ENCODE data around the gene ARID1B.

The ARID1B gene

DNA sequence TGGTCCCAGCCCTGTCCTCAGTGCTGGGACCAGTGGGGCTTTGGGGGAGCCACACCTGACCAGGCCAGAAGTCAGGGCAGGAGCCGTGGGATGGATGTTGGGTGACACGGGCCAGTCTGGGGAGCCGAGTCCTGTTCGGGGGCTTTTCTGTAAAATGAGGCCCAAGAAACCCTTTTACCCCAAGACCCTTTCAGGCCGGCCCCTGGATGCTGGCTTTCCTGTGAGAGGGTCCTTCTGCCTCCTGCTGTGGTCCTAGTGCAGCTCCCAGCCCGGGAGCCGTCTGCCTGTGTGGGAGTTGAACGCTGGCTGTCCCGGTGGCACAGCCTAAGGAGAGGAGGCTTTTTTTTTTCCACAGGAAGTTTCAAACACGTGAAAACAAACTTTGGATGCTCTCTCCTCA, 422.9 kb downstream of the ARID1B start:
- TF ChIP-seq FOXP2 (optimal IDR thresholded peaks at IDR 0.05; ENCODE audit: borderline replicate concordance, extremely low read depth, extremely low read length, insufficient read depth): no peak
- TF ChIP-seq SIN3A (IDR thresholded peaks at IDR 0.05; ENCODE audit: borderline replicate concordance, insufficient read depth, low read length): no peak
- TF ChIP-seq, protein P1, sequence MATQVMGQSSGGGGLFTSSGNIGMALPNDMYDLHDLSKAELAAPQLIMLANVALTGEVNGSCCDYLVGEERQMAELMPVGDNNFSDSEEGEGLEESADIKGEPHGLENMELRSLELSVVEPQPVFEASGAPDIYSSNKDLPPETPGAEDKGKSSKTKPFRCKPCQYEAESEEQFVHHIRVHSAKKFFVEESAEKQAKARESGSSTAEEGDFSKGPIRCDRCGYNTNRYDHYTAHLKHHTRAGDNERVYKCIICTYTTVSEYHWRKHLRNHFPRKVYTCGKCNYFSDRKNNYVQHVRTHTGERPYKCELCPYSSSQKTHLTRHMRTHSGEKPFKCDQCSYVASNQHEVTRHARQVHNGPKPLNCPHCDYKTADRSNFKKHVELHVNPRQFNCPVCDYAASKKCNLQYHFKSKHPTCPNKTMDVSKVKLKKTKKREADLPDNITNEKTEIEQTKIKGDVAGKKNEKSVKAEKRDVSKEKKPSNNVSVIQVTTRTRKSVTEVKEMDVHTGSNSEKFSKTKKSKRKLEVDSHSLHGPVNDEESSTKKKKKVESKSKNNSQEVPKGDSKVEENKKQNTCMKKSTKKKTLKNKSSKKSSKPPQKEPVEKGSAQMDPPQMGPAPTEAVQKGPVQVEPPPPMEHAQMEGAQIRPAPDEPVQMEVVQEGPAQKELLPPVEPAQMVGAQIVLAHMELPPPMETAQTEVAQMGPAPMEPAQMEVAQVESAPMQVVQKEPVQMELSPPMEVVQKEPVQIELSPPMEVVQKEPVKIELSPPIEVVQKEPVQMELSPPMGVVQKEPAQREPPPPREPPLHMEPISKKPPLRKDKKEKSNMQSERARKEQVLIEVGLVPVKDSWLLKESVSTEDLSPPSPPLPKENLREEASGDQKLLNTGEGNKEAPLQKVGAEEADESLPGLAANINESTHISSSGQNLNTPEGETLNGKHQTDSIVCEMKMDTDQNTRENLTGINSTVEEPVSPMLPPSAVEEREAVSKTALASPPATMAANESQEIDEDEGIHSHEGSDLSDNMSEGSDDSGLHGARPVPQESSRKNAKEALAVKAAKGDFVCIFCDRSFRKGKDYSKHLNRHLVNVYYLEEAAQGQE (IDR thresholded peaks at IDR 0.05; ENCODE audit: insufficient read depth in 1 of 2, low read depth in 2 of 2, low read length in 2 of 2): no peak
- TF ChIP-seq POLR2AphosphoS5 (IDR thresholded peaks at IDR 0.05; ENCODE audit: low read depth, low read length): no peak
- no peak for TF ChIP-seq TAF1 (IDR thresholded peaks at IDR 0.05; ENCODE audit: borderline replicate concordance, insufficient read depth, low read length)

- TF ChIP-seq SIN3A (IDR thresholded peaks at IDR 0.05; ENCODE audit: borderline replicate concordance, insufficient read depth, low read length) (no peak), TAF1 (IDR thresholded peaks at IDR 0.05; ENCODE audit: borderline replicate concordance, insufficient read depth, low read length) (no peak), POLR2AphosphoS5 (IDR thresholded peaks at IDR 0.05; ENCODE audit: low read depth, low read length) (no peak), FOXP2 (optimal IDR thresholded peaks at IDR 0.05; ENCODE audit: borderline replicate concordance, extremely low read depth, extremely low read length, insufficient read depth) (no peak)
- TF ChIP-seq, protein P1 (IDR thresholded peaks at IDR 0.05; ENCODE audit: insufficient read depth in 1 of 2, low read depth in 2 of 2, low read length in 2 of 2): no peak
Observed at GRCh38 chr6:157200611-157201010, 423.4 kb downstream of the ARID1B start.

DNA sequence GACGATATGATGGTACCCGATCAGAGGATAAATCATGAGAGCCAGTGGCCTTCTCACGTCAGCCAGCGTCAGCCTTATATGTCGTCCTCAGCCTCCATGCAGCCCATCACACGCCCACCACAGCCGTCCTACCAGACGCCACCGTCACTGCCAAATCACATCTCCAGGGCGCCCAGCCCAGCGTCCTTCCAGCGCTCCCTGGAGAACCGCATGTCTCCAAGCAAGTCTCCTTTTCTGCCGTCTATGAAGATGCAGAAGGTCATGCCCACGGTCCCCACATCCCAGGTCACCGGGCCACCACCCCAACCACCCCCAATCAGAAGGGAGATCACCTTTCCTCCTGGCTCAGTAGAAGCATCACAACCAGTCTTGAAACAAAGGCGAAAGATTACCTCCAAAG, 423.9 kb downstream of the ARID1B start:
- TF ChIP-seq, protein P1 (IDR thresholded peaks at IDR 0.05; ENCODE audit: insufficient read depth in 1 of 2, low read depth in 2 of 2, low read length in 2 of 2): no peak
- TF ChIP-seq POLR2AphosphoS5 (IDR thresholded peaks at IDR 0.05; ENCODE audit: low read depth, low read length) (no peak), SIN3A (IDR thresholded peaks at IDR 0.05; ENCODE audit: borderline replicate concordance, insufficient read depth, low read length) (no peak), FOXP2 (optimal IDR thresholded peaks at IDR 0.05; ENCODE audit: borderline replicate concordance, extremely low read depth, extremely low read length, insufficient read depth) (no peak), TAF1 (IDR thresholded peaks at IDR 0.05; ENCODE audit: borderline replicate concordance, insufficient read depth, low read length) (no peak)

- TF ChIP-seq FOXP2 (optimal IDR thresholded peaks at IDR 0.05; ENCODE audit: borderline replicate concordance, extremely low read depth, extremely low read length, insufficient read depth): no peak
- no peak for TF ChIP-seq TAF1 (IDR thresholded peaks at IDR 0.05; ENCODE audit: borderline replicate concordance, insufficient read depth, low read length)
- TF ChIP-seq, protein P1 (IDR thresholded peaks at IDR 0.05; ENCODE audit: insufficient read depth in 1 of 2, low read depth in 2 of 2, low read length in 2 of 2): no peak
- no peak for TF ChIP-seq SIN3A (IDR thresholded peaks at IDR 0.05; ENCODE audit: borderline replicate concordance, insufficient read depth, low read length)
- no peak for TF ChIP-seq POLR2AphosphoS5 (IDR thresholded peaks at IDR 0.05; ENCODE audit: low read depth, low read length)
Observed at GRCh38 chr6:157203312-157203744, 426.1 kb downstream of the ARID1B start.

DNA sequence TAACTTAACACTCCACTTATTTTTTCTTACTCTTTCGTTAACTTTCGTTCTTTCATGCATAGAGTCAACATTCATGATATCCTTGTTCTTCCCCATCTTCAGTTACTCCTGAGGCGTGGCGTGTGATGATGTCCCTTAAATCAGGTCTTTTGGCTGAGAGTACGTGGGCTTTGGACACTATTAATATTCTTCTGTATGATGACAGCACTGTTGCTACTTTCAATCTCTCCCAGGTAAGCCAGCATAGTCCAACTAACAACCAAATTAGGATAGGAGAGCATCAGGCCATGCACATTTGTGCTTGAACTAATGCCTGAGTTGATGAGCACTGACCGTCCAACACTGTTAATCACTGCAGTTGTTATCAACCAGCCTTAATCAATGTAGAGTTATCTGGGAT, 426.6 kb downstream of the ARID1B start:
- TF ChIP-seq TAF1 (IDR thresholded peaks at IDR 0.05; ENCODE audit: borderline replicate concordance, insufficient read depth, low read length) (no peak), FOXP2 (optimal IDR thresholded peaks at IDR 0.05; ENCODE audit: borderline replicate concordance, extremely low read depth, extremely low read length, insufficient read depth) (no peak), SIN3A (IDR thresholded peaks at IDR 0.05; ENCODE audit: borderline replicate concordance, insufficient read depth, low read length) (no peak), POLR2AphosphoS5 (IDR thresholded peaks at IDR 0.05; ENCODE audit: low read depth, low read length) (no peak)
- TF ChIP-seq, protein P1 (IDR thresholded peaks at IDR 0.05; ENCODE audit: insufficient read depth in 1 of 2, low read depth in 2 of 2, low read length in 2 of 2): no peak
